Measurements from ENCODE around the gene PALM3.

The PALM3 gene

GRCh38 chr19:14012378-14012915, 49.4 kb downstream of the PALM3 start:
- in situ Hi-C loops (cut with MboI; ENCODE audit: low sequenced_read_pairs, unreplicated experiment): no loop called here
- DNase-seq (ENCODE audit: low spot score): no peak
- no peak for TF ChIP-seq CTCF (IDR thresholded peaks at IDR 0.05; ENCODE audit: borderline replicate concordance, control extremely low read depth, extremely low read depth, insufficient read depth, missing control alignments)

- no peak for DNase-seq (ENCODE audit: low spot score)
- in situ Hi-C loops (cut with MboI; ENCODE audit: low sequenced_read_pairs, unreplicated experiment): no loop called here
- no peak for TF ChIP-seq CTCF (IDR thresholded peaks at IDR 0.05; ENCODE audit: borderline replicate concordance, control extremely low read depth, extremely low read depth, insufficient read depth, missing control alignments)
Observed at GRCh38 chr19:14006766-14007562, 54.9 kb downstream of the PALM3 start.

GRCh38 chr19:14006085-14006765, 55.7 kb downstream of the PALM3 start, which contains the start of gene RFX1:
RFX1 (minus strand) TSS chr19:14006320; CDS start chr19:13993843, 12,477 bp downstream.
- DNase-seq (ENCODE audit: low spot score): peak; percentile 91
- in situ Hi-C loops (cut with MboI; ENCODE audit: low sequenced_read_pairs, unreplicated experiment): no loop called here
- no peak for TF ChIP-seq CTCF (IDR thresholded peaks at IDR 0.05; ENCODE audit: borderline replicate concordance, control extremely low read depth, extremely low read depth, insufficient read depth, missing control alignments)

GRCh38 chr19:14005349-14006084, 56.4 kb downstream of the PALM3 start:
- no peak for TF ChIP-seq CTCF (IDR thresholded peaks at IDR 0.05; ENCODE audit: borderline replicate concordance, control extremely low read depth, extremely low read depth, insufficient read depth, missing control alignments)
- DNase-seq (ENCODE audit: low spot score): peak; percentile 90

GRCh38 chr19:14004619-14005348, 57.1 kb downstream of the PALM3 start:
- in situ Hi-C loops (cut with MboI; ENCODE audit: low sequenced_read_pairs, unreplicated experiment): no loop called here
- no peak for TF ChIP-seq CTCF (IDR thresholded peaks at IDR 0.05; ENCODE audit: borderline replicate concordance, control extremely low read depth, extremely low read depth, insufficient read depth, missing control alignments)
- DNase-seq (ENCODE audit: low spot score): no peak

More at GRCh38 chr19:14005349-14006084, 56.4 kb downstream of the PALM3 start:
- in situ Hi-C loops (cut with MboI; ENCODE audit: low sequenced_read_pairs, unreplicated experiment): no loop called here

Data from GM13976 (cell line).